GM18951 (cell line): ENCODE data around the gene SLC35F3.

Experiments
- POLR2A ChIP-seq: IDR thresholded peaks from 4 replicates; pipeline ENCODE4 v1.6.1; 2011; ENCODE audit warnings: mild to moderate bottlenecking; ENCODE audit not compliant: insufficient read length, insufficient read depth; ENCODE audit errors: extremely low read depth
- in situ Hi-C: fragments of 300-500 bp; cut with MboI; formaldehyde crosslinking; loops from one replicate; pipeline ENCODE4 v1.12.0; 2022; ENCODE audit warnings: low sequenced_read_pairs, mixed read lengths, inconsistent platforms; ENCODE audit not compliant: unreplicated experiment

Gene SLC35F3

GRCh38 chr1:234149217-234149616 is 244.7 kb downstream of the SLC35F3 start:
- in situ Hi-C loops = no loop called here
- no peak for TF ChIP-seq POLR2A

- in situ Hi-C loops = loop anchor here (25.0 kb wide), 1 partner anchor 161 kb away; no protein-coding TSS in a partner anchor
These were observed 246.4 kb downstream of the SLC35F3 start for GRCh38 chr1:234150892-234151291.

DNA sequence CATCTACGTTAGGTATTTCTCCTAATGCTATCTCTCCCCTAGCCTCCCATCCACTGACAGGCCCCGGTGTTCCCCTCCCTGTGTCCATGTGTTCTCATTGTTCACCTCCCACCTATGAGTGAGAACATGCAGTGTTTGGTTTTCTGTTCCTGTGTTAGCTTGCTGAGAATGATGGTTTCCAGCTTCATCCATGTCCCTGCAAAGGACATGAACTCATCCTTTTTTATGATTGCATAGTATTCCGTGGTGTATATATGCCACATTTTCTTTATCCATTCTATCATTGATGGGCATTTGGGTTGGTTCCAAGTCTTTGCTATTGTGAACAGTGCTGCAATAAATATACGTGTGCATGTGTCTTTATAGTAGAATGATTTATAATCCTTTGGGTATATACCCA is 247.9 kb downstream of the SLC35F3 start:
- in situ Hi-C loops = loop anchor here (25.0 kb wide), 1 partner anchor 160 kb away; no protein-coding TSS in a partner anchor

More at GRCh38 chr1:234150892-234151291, 246.4 kb downstream of the SLC35F3 start:
- no peak for TF ChIP-seq POLR2A

DNA sequence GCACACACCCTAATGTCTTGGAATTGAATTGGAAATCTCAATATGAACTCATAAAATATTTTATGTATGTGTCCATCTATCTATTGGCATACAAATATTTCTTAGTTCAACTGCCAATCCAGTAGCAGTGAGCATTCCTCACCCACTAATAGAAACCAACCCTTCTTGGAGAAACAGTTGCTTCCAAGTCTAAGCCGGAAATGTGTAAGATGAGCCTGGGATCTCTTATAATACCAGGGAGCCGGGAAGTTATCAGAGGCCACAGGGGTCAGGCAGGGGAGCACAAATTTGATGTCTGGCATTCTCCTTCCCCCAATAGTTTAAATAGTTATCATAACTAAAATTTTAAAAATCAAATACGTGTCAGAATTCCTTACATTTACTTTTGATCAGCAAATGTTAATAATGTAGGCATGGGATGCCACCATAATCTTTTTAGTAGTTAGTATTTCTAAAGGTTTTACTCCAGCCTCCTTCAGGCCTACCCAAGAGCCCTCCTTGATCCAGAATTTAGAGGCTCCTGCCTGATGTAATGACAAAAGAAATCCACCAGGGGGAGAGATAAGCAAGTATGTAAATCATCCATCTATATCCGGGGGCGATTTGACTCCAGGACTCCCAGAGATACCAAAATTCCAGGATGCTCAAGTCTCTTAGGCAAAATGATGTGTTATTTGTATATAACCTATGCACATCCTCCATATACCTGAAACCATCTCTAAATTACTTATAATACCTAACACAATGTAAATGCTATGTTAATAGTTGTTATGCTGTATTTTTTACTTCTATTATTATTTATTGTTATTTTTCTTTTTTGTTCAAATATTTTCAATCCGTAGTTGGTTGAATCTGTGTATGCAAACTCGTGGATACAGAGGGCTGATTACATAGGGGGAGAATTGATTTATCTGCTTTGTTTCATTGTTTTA is 250.1 kb downstream of the SLC35F3 start:
- in situ Hi-C loops = loop anchor here (25.0 kb wide), 1 partner anchor 158 kb away; no protein-coding TSS in a partner anchor
- TF ChIP-seq POLR2A = no peak

GRCh38 chr1:234162661-234163060 is 258.2 kb downstream of the SLC35F3 start:
- TF ChIP-seq POLR2A = no peak
- in situ Hi-C loops = loop anchor here (25.0 kb wide), 1 partner anchor 150 kb away; no protein-coding TSS in a partner anchor

GRCh38 chr1:234163267-234163919 is 258.9 kb downstream of the SLC35F3 start:
- no peak for TF ChIP-seq POLR2A
- in situ Hi-C loops = loop anchor here (25.0 kb wide), 1 partner anchor 149 kb away; no protein-coding TSS in a partner anchor

GRCh38 chr1:234164098-234164709 is 259.7 kb downstream of the SLC35F3 start:
- in situ Hi-C loops = loop anchor here (25.0 kb wide), 1 partner anchor 148 kb away; no protein-coding TSS in a partner anchor
- no peak for TF ChIP-seq POLR2A

DNA sequence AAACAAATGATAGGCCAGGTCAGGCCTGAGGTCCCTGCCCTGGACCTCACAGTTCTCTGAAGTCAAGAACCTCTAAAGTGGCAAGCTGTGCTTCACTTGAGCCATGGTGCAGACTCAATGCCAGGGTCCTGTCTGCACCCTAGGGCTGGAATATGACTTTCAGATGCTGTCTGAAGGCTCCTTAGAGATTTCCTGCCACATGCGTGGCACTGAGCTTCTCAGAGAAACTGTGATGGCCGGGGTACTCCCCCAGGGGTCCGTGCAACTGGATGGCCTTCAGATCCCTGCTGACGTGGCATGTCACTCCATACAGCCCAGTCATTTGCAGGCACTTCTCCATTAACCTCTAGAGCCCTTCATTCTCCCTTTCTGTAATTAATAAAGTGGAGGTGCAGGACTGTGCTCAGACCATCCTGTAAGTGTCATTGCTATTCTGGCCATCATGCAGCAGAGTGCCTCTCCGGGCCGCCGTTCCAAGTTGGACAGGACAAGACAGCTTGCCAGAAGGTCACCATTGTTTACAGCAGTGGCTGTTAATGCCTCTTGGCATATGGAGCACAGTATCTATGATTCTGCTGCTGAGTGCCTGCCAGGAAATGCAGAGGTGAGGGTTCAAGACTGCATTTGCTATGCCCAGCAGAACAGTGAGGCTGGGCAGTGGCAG is 263.7 kb downstream of the SLC35F3 start:
- in situ Hi-C loops = loop anchor here (25.0 kb wide), 1 partner anchor 144 kb away; no protein-coding TSS in a partner anchor
- TF ChIP-seq POLR2A = no peak

DNA sequence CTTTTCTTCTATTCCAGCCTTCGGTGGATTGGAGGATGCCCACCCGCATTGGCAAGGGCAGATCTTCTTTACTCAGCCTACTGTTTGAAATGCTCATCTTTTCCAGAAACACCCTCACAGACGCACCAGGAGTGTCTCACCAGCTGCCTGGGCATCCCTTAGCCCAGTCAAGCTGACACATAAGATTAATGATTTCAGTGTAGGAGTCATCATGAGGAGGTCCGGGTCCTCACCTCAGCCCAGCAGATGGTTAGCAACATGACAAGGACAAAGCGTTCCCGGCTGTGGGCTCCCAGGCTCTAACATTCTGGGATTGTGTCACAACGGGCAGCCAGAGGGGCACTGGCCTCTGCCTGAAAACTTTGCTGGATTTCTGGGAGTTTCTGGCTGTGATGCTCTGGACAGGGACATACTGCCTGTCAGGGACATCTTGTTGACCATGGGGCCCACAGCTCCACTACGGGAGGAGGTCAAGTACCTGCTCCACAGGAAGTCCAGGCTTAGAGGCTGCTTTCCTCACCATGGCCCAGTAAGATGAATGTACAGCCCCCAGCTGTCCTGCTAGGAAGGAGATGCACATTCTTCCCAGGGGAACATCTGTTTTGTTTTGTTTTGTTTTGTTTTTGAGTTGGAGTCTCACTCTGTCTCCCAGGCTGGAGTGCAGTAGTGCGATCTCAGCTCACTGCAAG is 264.8 kb downstream of the SLC35F3 start:
- TF ChIP-seq POLR2A = no peak
- in situ Hi-C loops = loop anchor here (25.0 kb wide), 1 partner anchor 143 kb away; no protein-coding TSS in a partner anchor

DNA sequence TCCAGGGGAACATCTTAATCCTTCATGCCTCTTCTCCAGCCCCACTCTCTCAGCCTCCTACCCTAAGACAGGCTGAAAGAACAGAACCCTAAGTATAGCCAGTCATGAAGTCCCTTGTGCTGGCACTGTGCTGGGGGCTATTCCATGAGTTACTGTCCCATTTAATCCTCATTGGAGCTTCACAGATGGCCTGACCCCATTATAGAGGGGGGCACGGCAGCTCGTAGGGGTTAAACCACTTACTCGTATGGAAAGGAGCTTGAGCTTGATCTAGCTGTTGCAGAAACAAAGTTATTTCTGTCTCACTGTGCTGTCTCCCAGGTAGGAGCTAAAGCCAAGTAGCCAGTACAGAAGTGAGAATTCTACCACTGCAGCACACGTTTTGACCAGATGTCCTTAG is 265.6 kb downstream of the SLC35F3 start:
- in situ Hi-C loops = loop anchor here (25.0 kb wide), 1 partner anchor 142 kb away; no protein-coding TSS in a partner anchor
- TF ChIP-seq POLR2A = no peak

- in situ Hi-C loops = loop anchor here (25.0 kb wide), 1 partner anchor 142 kb away; no protein-coding TSS in a partner anchor
- no peak for TF ChIP-seq POLR2A
These were observed 266.1 kb downstream of the SLC35F3 start for GRCh38 chr1:234170622-234171021.

DNA sequence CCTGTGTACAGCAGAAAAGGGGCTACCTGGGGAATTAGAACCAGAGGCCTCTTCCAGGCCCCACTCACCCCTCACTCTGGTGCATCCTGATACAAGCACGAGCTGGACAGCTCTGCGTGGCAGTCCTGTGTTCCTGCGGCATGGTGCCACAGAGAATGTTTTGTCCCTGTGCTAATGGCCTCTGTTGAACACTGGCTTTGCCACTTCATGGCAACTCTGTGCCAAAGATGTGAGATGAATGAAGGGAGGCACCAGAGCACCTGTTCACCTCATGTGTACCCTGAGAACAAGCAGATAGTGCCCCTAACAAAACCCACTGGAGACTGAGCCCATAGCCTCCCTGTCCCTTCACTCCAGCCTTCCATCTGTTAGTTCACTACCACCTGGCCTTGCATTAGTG is 269.5 kb downstream of the SLC35F3 start:
- in situ Hi-C loops = loop anchor here (25.0 kb wide), 1 partner anchor 138 kb away; no protein-coding TSS in a partner anchor
- no peak for TF ChIP-seq POLR2A

- TF ChIP-seq POLR2A = no peak
- in situ Hi-C loops = no loop called here
These were observed 270.9 kb downstream of the SLC35F3 start for GRCh38 chr1:234175363-234175762.
